Rectal smooth muscle tissue (tissue), 1 donor: ENCODE results near the gene UQCR11.
"Not testable (repeated sequence)": the region's sequence is repeated elsewhere in the genome, so short reads cannot be mapped to it uniquely, and the experiment has no call there.

Experiments
- H3K27ac ChIP-seq: one replicate; pipeline ENCODE4 v1.7.0; 2013; ENCODE audit warnings: low read depth, low read length, inconsistent platforms
- H3K27me3 ChIP-seq: one replicate; pipeline ENCODE4 v1.7.0; 2013; ENCODE audit warnings: low read length; ENCODE audit not compliant: control insufficient read depth, insufficient read depth
- H3K36me3 ChIP-seq: one replicate; pipeline ENCODE4 v1.7.0; 2013; ENCODE audit warnings: low read length; ENCODE audit not compliant: control insufficient read depth, insufficient read depth
- H3K4me1 ChIP-seq: one replicate; pipeline ENCODE4 v1.7.0; 2013; ENCODE audit warnings: low read length; ENCODE audit not compliant: control insufficient read depth, insufficient read depth
- H3K4me3 ChIP-seq: one replicate; pipeline ENCODE4 v1.7.0; 2013; ENCODE audit warnings: low read length
- H3K9ac ChIP-seq: one replicate; pipeline ENCODE4 v1.7.0; 2013; ENCODE audit warnings: low read length

UQCR11 gene

DNA sequence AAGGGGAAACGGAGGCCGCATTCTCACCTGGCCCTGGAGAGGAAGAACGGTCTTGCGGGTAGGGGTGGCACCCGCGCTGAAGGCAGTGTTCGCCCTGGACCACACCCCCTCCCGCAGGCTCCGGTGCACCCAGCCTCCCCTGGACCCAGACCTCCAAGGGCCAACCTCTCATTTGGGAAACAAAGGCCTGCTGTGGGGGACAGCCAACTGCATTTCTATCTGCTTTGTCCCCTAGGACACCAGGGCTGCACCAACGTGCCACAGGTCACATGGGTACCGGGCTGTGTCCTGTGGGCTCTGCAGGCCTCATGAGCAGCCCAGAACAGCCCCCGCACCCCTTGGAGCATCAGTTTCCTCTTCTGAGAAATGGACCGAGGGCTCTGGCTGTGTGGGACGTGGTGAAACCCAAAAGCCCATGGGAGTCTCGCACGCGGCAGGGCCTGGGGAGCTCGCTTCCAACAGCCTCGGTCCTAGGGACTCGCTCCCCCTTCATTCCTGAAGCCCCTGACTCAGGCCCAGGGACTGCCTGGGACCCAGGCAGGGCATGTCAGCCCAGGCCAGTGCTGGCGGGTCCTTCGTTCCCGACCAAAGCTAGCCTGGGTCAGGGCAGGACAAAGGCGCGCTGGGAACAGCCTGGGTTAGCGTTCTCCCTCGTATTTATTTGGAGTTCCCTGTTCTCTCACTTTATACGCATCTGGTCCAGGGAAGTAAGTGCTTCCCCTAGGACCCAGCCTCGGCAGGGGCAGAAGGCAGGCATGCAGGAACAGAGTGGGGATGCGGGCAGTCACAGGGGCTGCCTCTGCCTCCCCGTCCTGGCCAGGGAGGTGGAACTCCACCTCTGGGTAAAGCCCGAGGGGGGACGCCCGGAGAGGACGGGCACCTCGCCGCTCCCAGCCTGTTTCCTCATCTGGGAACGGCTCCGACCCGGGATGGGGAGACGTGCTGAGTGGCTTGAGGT lies 42.5 kb upstream of the UQCR11 start:
- Histone ChIP-seq H3K27ac (no peak overlapping the region), H3K9ac (no peak overlapping the region), H3K36me3 (peaks cover 3% of the 10 kb centered on the region), H3K4me3 (no peak overlapping the region), H3K27me3 (no peaks in the 10 kb centered on the region), H3K4me1 (peaks cover 2% of the 10 kb centered on the region)

DNA sequence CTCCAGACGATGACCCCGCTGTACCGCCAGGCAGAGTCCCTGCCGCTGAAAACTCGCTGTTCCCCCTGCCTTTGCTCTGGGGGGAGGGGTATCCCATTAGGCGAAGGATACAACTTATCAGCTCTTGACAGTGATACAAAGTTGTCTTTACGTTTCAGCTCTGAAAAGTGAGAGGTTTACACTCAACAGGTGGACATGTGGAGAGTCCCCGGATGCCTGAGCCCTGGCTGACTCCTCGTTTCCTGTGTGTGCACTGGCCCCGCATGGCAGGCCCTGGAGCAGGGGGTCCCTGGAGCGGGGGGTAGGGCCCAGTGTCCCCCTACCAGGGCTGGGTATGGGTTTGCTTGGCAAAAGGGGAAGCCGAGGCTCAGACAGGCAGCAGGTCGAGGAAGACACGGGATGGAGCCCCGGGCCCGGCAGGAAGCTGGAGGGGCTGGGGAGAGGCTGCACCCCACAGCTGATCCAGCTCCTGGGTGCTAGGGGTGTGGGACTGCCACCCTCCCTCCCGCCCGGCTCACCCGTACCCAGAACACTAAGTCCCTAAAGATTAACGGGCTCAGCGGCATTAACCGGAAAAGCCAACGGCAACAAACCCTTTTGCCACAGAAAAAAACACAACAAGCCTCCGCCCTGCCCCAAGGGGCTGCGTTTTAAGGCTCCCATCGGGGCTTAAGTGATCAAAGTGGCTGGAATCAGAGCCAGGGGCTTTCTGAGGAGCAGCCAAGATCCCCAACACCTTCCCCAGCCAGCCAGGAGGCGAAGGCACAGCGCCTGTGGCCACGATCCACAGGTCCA lies 41.6 kb upstream of the UQCR11 start:
- H3K4me1 ChIP-seq = peaks cover 2% of the 10 kb centered on the region
- H3K4me3 ChIP-seq = no peak overlapping the region
- H3K27me3 ChIP-seq = no peaks in the 10 kb centered on the region
- H3K9ac ChIP-seq = no peak overlapping the region
- H3K27ac ChIP-seq = no peak overlapping the region
- peaks cover 3% of the 10 kb centered on the region for H3K36me3 ChIP-seq

DNA sequence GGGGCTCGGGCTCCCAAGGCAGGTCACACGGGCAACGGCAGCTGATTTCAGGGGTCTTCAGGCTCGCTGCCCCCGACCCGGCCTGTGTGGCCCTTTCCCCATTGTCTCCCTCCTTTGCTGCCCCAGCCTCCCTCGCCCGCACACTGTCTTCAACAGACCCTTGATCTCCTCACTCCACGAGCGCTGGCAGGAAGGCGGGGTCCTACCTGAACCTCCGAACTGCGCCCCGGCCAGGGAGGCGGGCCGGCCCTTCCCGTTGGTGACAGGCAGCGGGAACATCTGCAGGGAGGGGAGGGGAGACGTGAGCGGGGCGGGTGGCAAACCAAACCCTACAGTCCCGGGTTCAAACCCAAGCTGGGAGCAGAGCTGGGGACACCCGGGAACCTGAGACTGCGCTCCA lies 40.9 kb upstream of the UQCR11 start:
- H3K9ac ChIP-seq = no peak overlapping the region
- no peak overlapping the region for H3K27ac ChIP-seq
- peaks cover 2% of the 10 kb centered on the region for H3K4me1 ChIP-seq
- peaks cover 3% of the 10 kb centered on the region for H3K36me3 ChIP-seq
- H3K27me3 ChIP-seq = no peaks in the 10 kb centered on the region
- no peak overlapping the region for H3K4me3 ChIP-seq

DNA sequence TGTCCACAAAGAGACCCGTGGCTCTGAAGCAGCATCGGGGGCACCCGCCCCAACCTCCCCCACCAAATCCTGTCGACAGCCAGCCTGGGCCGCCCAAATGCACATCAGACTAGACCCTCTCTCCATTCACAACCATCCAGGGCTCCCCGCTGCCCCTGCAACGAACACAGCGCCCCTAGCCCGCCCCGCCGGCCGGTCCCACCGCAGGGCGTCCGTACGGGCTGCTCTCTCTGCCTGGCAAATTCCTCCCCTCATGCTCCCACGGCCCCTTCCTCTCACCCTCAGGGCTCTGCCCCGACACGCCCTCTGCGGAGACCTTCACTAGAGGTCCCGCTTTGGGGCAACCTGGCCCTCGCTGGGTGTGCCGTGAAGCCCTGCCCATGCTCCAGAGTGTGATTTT lies 40.0 kb upstream of the UQCR11 start:
- Histone ChIP-seq H3K4me1 (no peaks in the 10 kb centered on the region), H3K27me3 (no peaks in the 10 kb centered on the region), H3K9ac (no peak overlapping the region), H3K36me3 (peaks cover 3% of the 10 kb centered on the region), H3K27ac (no peak overlapping the region), H3K4me3 (no peak overlapping the region)

DNA sequence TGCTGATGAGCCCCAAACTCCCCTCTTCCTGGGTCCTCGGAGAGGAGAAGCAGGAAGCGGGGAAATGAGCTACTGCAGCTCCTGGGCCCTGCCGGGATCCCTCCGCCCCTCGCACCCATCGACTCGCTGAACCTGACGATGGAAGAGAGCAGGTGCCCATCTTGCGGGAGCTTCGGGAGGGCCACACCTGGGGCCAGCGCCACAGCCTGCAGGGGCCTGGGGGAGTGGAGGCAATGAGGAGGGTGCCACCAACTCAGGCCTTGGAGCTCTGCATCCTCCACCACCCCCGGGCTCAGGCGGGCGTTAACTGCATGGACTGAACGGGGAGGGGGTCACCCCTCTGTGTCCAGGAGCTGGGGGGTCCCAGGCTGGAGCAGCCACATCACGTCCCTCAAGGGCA lies 38.8 kb upstream of the UQCR11 start:
- Histone ChIP-seq H3K9ac (no peak overlapping the region), H3K4me3 (no peak overlapping the region), H3K27me3 (no peaks in the 10 kb centered on the region), H3K36me3 (peaks cover 6% of the 10 kb centered on the region), H3K27ac (no peak overlapping the region), H3K4me1 (peaks cover 4% of the 10 kb centered on the region)

DNA sequence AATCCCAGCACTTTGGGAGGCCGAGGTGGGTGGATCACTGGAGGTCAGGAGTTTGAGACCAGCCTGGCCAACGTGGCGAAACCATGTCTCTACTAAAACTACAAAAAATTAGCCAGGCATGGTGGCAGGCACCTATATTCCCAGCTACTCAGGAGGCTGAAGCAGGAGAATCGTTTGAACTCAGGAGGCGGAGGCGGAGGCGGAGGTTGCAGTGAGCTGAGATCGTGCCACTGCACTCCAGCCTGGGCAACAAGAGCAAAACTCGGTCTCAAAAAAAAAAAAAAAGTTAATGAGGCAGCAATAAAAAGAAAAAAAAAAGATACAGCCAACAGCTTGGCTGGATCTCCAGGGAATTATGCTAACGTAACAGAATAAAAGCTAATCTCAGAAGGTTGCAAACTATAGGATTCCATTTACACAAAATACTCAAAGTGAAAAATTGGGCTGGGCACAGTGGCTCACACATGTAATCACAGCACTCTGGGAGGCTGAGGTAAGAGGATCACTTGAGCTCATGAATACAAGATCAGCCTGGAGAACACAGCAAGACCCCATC lies 35.7 kb upstream of the UQCR11 start:
- H3K4me1 ChIP-seq, H3K27ac ChIP-seq, H3K9ac ChIP-seq, H3K27me3 ChIP-seq, H3K36me3 ChIP-seq, H3K4me3 ChIP-seq: not testable (repeated sequence)

DNA sequence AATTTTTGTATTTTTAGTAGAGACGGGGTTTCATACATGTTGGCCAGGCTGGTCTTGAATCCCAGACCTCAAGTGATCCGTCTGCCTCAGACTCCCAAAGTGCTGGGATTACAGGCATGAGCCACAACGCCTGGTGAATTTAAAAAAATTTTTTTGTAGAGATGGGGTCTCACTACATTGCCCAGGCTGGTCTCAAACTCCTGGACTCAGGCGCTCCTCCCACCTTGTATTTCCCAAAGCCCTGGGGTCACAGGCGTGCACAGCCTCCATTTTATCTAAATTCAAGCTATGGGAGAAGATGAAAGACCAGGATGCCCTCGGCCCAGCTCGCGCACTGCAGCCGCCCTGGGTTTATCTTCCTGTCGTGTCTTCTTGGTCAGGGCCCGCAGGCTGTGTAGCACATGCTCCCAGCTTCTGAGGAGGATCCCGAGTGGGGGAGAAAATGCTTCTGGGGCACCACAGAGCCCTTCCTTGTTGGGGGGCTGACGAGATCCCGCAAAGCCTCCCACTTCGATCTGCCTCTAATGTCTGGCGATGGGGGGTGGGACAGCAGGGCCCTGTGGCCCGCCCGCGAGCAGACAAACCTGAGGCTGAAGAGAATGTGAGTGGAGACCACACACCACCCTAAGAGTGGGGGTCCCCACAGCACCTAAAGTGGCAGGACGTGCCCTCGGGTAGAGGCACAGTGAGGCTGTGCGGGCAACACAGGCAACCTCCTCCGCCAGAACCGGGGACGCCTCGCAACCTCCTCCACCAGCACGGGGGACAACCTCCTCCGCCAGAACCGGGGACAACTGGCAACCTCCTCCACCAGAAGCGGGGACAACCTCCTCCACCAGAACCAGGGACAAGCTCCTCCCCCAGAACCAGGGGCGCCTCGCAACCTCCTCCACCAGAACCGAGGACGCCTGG lies 31.3 kb upstream of the UQCR11 start:
- peaks cover 4% of the 10 kb centered on the region for H3K4me1 ChIP-seq
- no peak overlapping the region for H3K4me3 ChIP-seq
- no peaks in the 10 kb centered on the region for H3K27me3 ChIP-seq
- no peak overlapping the region for H3K27ac ChIP-seq
- no peak overlapping the region for H3K9ac ChIP-seq
- H3K36me3 ChIP-seq = peaks cover 8% of the 10 kb centered on the region

DNA sequence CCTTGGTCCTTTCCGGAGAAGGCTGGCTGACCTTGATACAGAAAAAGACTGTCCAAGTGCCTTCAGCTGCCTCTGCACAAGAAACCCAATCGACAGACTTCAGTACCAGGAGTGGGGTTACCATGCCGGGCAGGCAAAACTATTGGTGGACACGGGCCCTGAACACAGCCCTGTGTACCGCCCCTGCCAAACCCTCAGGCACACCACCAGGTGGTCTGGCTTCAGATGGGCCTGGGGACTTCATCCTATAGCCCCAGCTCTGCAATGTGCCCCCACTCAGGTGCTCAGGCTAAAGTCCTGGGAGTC lies 29.6 kb upstream of the UQCR11 start:
- Histone ChIP-seq H3K4me3 (no peak overlapping the region), H3K4me1 (peaks cover 3% of the 10 kb centered on the region), H3K9ac (no peak overlapping the region), H3K36me3 (peaks cover 5% of the 10 kb centered on the region), H3K27me3 (no peaks in the 10 kb centered on the region), H3K27ac (no peak overlapping the region)

DNA sequence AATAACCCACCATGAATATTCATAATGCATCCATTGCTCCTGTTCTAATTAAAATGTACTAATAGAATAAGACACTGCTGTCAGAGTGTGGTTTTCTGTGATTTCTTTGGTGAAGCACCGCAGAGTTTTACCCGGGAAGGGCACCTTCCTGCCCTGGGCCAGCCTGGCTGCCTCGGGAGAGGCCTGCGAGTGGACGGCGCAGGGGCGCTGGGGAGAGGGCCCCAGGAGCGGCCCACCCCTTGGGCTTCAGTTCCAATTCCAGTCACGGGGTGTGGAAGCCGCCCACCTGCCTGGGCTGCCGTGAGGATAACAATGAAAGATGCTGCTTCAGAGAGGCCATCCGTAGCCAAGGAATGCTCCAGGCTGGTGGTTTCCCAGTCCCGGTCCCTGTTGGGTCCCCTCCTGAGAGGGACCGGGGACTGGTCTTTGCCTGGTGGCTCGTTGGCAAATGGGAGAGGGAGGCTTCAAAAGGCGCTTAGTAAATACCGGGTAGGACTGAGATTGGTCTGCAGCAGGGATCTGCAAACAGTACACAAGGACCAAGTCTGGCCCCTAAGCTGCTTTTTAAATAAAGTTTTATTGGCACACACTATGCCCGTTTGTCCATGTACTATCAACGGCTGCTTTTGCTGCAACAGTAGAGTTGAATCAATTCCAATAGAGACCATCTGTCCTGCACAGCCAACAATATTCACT lies 29.1 kb upstream of the UQCR11 start:
- H3K27ac ChIP-seq = no peak overlapping the region
- no peak overlapping the region for H3K4me3 ChIP-seq
- no peak overlapping the region for H3K9ac ChIP-seq
- peaks cover 5% of the 10 kb centered on the region for H3K36me3 ChIP-seq
- H3K4me1 ChIP-seq = no peaks in the 10 kb centered on the region
- H3K27me3 ChIP-seq = no peaks in the 10 kb centered on the region

DNA sequence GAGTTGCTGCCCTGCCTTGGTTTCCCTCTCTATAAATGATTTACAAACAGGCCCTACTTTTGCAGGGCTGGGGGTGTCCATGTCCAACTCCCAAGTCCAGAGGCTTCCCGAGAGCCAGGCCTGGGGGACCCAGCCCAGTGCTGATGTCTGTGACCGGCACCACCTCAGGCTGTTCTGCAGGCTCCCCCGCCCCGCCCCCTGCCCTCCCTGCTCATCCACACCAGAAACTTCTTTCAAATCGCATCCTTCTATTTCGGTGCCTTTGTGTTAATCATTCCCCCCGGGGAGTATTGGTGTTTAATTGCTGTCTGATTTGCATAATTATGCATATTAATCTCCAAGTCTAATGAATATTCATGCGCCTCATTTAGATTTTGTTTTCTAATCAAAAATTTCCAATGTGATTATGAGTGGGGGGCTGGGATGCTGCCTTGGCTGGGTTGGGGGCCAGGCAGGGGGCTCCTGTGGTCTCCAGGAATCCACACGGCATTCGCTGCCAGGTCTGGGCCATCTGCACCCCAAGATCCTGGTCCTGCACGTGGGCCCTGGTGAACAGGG lies 28.1 kb upstream of the UQCR11 start:
- no peak overlapping the region for H3K9ac ChIP-seq
- peaks cover 5% of the 10 kb centered on the region for H3K36me3 ChIP-seq
- H3K27me3 ChIP-seq = no peaks in the 10 kb centered on the region
- H3K27ac ChIP-seq = no peak overlapping the region
- H3K4me3 ChIP-seq = no peak overlapping the region
- no peaks in the 10 kb centered on the region for H3K4me1 ChIP-seq

DNA sequence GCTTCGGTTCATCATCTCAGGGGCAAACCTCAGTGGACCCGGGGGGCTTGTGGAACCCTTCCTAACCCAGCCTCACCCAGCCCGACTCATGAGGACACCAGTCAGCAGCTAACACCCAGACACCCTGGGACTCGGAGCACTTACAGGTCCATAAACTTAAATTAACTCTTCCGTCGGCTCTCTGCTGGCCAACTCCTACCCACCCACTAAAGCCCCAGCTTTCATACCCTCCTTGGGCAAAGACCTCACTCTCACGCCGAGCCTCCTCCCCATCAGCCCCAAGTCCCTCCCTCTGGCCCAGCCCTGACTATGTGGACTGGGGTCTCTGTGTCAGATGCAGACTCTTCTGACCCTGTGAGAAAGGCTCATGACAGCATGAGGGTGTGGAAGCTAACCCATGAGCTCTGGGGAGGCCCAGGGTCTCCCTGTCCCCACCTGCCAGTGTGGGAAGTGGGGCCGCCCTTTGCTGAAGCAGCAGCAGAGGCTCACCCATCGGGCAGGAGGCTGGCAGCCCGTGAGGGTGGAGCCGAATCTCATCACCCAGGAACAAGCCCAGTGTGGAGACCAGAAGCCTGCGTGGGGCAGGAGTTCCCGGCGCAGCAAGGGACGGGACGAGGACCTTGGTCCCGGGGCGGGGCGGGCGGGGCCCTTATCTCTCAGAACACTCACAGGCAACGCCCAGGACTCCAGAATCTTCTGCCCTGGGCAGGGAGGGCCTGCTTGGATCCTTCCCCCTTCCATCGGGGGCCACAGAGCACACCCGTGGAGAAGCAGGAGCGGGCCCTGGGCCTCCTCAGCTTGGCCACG lies 27.4 kb upstream of the UQCR11 start:
- no peak overlapping the region for H3K4me3 ChIP-seq
- no peaks in the 10 kb centered on the region for H3K4me1 ChIP-seq
- no peak overlapping the region for H3K9ac ChIP-seq
- no peaks in the 10 kb centered on the region for H3K27me3 ChIP-seq
- no peak overlapping the region for H3K27ac ChIP-seq
- H3K36me3 ChIP-seq = peaks cover 5% of the 10 kb centered on the region
